Activated CD8-positive, alpha-beta T cell treated with anti-CD3 and anti-CD28 coated beads for 36 hours (primary cell): ENCODE measurements around the gene FOXB2. TPM values are rescaled to one million over a fixed set of nuclear protein-coding genes. Genes with fewer than 3 reads are reported as not detected.

Experiments
- ATAC-seq: fragments of 200-7000 bp; cut with Tn5 transposase; one replicate; pipeline ENCODE4 v1.10.0; 2021; ENCODE audit warnings: mild to moderate bottlenecking, moderate library complexity
- CTCF ChIA-PET: fragments of 350-600 bp; sonication (Branson Sonifier 250); formaldehyde crosslinking; loops from one replicate; lab custom pipeline; 2021; ENCODE audit warnings: antibody characterized with exemption; lab: Charles Lee
- POLR2A ChIA-PET: fragments of 350-600 bp; sonication (Branson Sonifier 250); formaldehyde crosslinking; loops from one replicate; lab custom pipeline; 2021; ENCODE audit warnings: antibody characterized with exemption; lab: Charles Lee
- DNase-seq: peaks from one replicate; pipeline ENCODE4 v3.0.0-alpha.2; 2020
- H3K27ac Mint-ChIP-seq: one replicate; pipeline ENCODE4 v1.8.0; 2021; ENCODE audit warnings: mild to moderate bottlenecking, mixed read lengths
- H3K27me3 Mint-ChIP-seq: one replicate; pipeline ENCODE4 v1.8.0; 2021; ENCODE audit warnings: mixed read lengths
- H3K36me3 Mint-ChIP-seq: one replicate; pipeline ENCODE4 v1.8.0; 2021; ENCODE audit warnings: low read depth, mixed read lengths
- H3K4me1 Mint-ChIP-seq: one replicate; pipeline ENCODE4 v1.8.0; 2021; ENCODE audit warnings: low read depth, mixed read lengths
- H3K4me3 Mint-ChIP-seq: one replicate; pipeline ENCODE4 v1.8.0; 2021; ENCODE audit warnings: mild to moderate bottlenecking, moderate library complexity, mixed read lengths
- H3K9me3 Mint-ChIP-seq: one replicate; pipeline ENCODE4 v1.8.0; 2021; ENCODE audit warnings: mixed read lengths
- intact Hi-C: fragments of 100-400 bp; cut with micrococcal nuclease; formaldehyde crosslinking; loops from one replicate; pipeline ENCODE4 v1.10.0; 2022
- total RNA-seq, 2 experiments: library from RNA; stranded (reverse); gene quantifications; one replicate each; pipeline ENCODE4 v1.2.3, GENCODE V29; 2021
- TF ChIP-seq, protein P1 (sequence below): fragments of 200-600 bp; IDR thresholded peaks from one replicate; pipeline ENCODE4 v1.8.0; 2022; ENCODE audit warnings: antibody characterized with exemption, mild to moderate bottlenecking

Gene FOXB2
- total RNA-seq, 2 experiments from 2014 or later: not detected

DNA sequence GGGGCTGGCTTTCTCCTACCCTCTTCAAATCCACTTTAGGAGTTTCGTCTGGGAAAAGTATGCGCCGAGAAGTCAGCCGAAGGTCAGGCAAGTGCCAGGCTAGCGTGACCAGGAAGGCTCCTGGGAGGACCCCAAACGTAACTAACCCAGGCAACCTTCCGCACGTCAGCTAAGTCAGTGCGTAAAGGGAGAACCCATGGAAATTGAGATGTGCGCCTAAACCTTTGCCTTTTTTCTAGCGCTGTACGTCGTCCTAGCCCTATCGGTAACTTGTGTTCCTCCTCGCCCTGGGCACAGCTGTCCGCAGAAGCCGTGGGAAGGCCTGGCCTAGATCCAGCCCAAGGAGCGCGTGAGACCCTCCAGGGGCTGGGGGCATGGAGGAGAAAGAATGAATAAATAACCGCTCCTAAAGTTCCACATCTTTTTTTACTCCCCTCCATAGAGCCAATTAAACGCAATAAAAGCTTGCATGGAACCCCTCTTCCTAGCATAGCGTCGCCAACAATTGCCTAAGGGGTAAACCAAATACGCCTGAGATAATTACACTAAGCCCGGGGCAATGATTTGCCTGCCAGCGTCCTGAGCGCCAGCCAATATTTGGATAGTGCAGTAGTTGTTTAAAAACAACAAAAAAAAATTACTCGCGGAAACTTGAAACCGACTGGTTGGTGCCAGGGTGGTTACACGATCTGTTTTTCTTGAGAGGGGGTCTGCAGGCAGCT is 4.0 kb upstream of the FOXB2 start:
- TF ChIP-seq, protein P1, sequence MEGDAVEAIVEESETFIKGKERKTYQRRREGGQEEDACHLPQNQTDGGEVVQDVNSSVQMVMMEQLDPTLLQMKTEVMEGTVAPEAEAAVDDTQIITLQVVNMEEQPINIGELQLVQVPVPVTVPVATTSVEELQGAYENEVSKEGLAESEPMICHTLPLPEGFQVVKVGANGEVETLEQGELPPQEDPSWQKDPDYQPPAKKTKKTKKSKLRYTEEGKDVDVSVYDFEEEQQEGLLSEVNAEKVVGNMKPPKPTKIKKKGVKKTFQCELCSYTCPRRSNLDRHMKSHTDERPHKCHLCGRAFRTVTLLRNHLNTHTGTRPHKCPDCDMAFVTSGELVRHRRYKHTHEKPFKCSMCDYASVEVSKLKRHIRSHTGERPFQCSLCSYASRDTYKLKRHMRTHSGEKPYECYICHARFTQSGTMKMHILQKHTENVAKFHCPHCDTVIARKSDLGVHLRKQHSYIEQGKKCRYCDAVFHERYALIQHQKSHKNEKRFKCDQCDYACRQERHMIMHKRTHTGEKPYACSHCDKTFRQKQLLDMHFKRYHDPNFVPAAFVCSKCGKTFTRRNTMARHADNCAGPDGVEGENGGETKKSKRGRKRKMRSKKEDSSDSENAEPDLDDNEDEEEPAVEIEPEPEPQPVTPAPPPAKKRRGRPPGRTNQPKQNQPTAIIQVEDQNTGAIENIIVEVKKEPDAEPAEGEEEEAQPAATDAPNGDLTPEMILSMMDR: no peak
- Mint-ChIP-seq H3K36me3 (no peaks in the 10 kb centered on the region), H3K27ac (no peak overlapping the region), H3K27me3 (peaks cover 81% of the 10 kb centered on the region), H3K4me1 (peaks cover 9% of the 10 kb centered on the region), H3K4me3 (no peak overlapping the region), H3K9me3 (no peaks in the 10 kb centered on the region)
- ChIA-PET CTCF (interaction anchor here (1.5 kb wide), 1 partner anchor 8 kb away, joined by 4 read pairs; no protein-coding TSS in a partner anchor), POLR2A (interaction anchor here (1.4 kb wide), 1 partner anchor 108 kb away, joined by 3 read pairs; no protein-coding TSS in a partner anchor)
- DNase-seq (no peak), ATAC-seq (no peak)
- intact Hi-C loops: no loop called here

DNA sequence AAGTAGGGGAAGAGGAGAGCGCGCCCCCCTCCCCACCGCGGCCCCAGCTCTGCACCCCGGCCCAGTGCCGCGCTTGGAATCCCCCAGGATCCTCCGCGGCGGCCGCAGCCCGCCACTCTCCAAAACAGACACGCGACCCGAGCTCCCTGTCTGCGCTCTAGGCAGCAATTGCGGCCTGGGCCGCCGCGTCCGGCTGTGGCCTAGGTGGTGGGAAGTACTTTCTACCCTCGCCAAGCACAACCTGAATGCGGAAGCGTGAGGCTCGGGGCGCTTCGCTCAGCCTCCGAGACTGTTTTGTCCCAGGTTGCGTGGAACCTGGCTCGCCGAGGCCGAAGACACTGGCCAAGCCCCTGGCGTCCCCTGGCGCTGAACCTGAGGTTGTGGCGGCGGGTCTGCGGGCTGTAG is 3.3 kb upstream of the FOXB2 start:
- no peaks in the 10 kb centered on the region for H3K36me3 Mint-ChIP-seq
- peaks cover 14% of the 10 kb centered on the region for H3K4me1 Mint-ChIP-seq
- H3K27me3 Mint-ChIP-seq: peaks cover 80% of the 10 kb centered on the region
- CTCF ChIA-PET: interaction anchor here (1.1 to 1.3 kb wide), 2 partner anchors 10 to 135 kb away, joined by 4 read pairs; no protein-coding TSS in a partner anchor
- H3K27ac Mint-ChIP-seq: no peak overlapping the region
- intact Hi-C loops: no loop called here
- TF ChIP-seq, protein P1: no peak
- H3K4me3 Mint-ChIP-seq: no peak overlapping the region
- no peak for DNase-seq
- POLR2A ChIA-PET: interaction anchor here (0.9 kb wide), 1 partner anchor 151 kb away, joined by 3 read pairs; no protein-coding TSS in a partner anchor
- H3K9me3 Mint-ChIP-seq: no peaks in the 10 kb centered on the region
- no peak for ATAC-seq

DNA sequence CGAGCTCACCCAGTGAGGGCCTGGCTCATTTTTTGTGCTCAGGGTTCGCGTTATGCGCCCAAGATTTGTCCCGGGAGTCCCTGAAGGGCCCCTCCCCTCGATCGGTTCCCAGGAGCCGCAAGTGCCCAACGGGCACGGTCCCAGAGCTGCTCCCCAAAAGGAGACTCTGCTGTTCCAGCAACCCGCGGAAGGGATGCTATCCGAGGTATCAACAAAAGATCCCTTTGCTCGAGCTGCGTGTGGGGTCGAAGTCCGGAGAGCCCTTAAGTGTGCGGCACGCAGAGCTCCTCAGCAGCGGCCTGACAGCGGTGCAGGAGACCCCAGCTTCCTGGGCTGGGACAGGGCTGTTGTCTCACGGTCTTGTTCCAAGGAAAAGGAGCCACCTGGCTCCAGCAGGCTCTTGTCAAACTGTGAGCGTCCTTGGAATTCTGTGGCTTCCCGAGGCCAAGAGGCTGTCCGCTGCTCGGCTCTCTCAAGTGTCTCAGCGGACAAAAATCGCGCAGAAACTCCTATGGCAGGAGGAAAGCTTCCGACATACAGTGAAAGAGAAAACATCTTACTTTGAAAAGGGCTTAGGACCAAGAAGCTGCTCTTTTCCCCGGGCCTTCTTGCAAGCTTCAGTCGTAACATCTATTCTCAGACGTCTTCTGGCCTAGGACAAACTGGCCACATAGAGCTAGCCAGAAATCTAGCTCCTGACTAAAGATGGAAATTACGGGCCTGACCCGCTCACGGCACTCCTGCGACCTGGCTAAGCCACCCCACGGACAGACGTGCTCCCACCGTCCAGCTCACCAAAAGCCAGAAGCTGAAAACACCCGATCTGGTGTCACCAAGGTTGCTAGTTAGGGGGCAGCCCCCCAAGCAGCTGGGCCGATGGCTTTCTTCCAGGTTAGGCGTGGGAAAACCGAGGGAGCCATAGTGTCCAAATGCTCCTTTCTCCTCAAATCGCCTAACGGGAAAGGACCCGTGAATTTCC is 2.6 kb upstream of the FOXB2 start:
- intact Hi-C loops: no loop called here
- TF ChIP-seq, protein P1: no peak
- Mint-ChIP-seq H3K4me3 (no peak overlapping the region), H3K27me3 (peaks cover 83% of the 10 kb centered on the region), H3K4me1 (peaks cover 21% of the 10 kb centered on the region), H3K9me3 (no peaks in the 10 kb centered on the region), H3K27ac (no peak overlapping the region), H3K36me3 (no peaks in the 10 kb centered on the region)
- no peak for ATAC-seq
- POLR2A ChIA-PET: interaction anchor here (0.7 to 0.9 kb wide), 2 partner anchors 17 to 150 kb away, joined by 3 read pairs; no protein-coding TSS in a partner anchor
- CTCF ChIA-PET: interaction anchor here (1.1 to 1.3 kb wide), 2 partner anchors 9 to 134 kb away, joined by 4 read pairs; no protein-coding TSS in a partner anchor
- DNase-seq: no peak

DNA sequence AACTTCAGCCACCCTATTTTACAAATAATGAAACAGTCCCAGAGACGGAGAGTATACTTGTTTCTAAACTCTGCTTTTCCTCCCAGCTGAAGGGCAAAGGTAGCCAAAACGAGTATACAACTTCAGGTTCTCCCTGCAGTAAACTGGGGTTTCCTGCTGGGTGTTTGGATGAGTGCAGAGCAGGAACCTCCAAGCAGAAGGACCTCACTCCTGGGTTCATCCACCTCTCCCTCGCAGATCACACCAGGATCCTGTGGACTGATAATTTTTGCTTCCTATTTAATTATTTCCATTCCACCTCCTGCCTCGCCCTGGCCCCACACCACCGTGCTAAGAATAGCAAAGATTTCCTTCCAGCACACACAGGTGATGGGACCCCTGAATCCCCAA is 2.0 kb upstream of the FOXB2 start:
- CTCF ChIA-PET: interaction anchor here (1.1 kb wide), 1 partner anchor 8 kb away, joined by 4 read pairs; no protein-coding TSS in a partner anchor
- Mint-ChIP-seq H3K27me3 (peaks cover 83% of the 10 kb centered on the region), H3K36me3 (no peaks in the 10 kb centered on the region), H3K4me1 (peaks cover 26% of the 10 kb centered on the region), H3K27ac (no peak overlapping the region), H3K4me3 (no peak overlapping the region), H3K9me3 (no peaks in the 10 kb centered on the region)
- intact Hi-C loops: no loop called here
- DNase-seq (no peak), ATAC-seq (no peak)
- TF ChIP-seq, protein P1: no peak
- POLR2A ChIA-PET: interaction anchor here (0.7 kb wide), 1 partner anchor 17 kb away, joined by 3 read pairs; no protein-coding TSS in a partner anchor
